ENCODE results near the gene ARHGAP42.

DNA sequence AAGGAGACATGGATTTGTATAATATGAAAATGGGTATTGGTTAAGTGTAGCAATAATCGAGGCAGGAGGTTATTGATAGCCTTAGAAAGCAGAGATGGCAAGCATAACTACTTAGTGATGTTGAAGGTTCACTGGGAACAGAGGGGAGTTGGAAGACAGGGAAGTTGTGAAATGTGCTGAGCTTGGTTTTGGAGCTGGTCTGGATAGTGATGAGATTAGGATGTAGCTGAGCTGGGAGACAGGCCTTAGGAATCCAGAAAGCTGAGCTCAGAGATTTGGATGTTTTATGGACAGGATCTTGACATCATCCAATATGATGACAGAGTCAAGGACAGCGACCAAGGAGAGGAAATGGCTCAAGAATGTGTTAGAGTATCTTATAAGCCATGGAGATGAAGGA lies 113.1 kb downstream of the ARHGAP42 start:
- TF ChIP-seq EZH2 (IDR thresholded peaks at IDR 0.05; ENCODE audit: borderline replicate concordance, low read depth, low read length, severe bottlenecking), result no peak
- no peak for TF ChIP-seq CTCF (IDR thresholded peaks at IDR 0.05; ENCODE audit: borderline replicate concordance, extremely low read depth, low read length, poor library complexity, severe bottlenecking)

Data from DND-41 (cell line).